ENCODE data around the gene SMIM41. TPM values are rescaled to one million over a fixed set of nuclear protein-coding genes. Genes with fewer than 3 reads are reported as not detected.
"Not testable (repeated sequence)": the region's sequence is repeated elsewhere in the genome, so short reads cannot be mapped to it uniquely, and the experiment has no call there.

Gene SMIM41
- total RNA-seq, 1 experiment from 2014 or later, result not detected

DNA sequence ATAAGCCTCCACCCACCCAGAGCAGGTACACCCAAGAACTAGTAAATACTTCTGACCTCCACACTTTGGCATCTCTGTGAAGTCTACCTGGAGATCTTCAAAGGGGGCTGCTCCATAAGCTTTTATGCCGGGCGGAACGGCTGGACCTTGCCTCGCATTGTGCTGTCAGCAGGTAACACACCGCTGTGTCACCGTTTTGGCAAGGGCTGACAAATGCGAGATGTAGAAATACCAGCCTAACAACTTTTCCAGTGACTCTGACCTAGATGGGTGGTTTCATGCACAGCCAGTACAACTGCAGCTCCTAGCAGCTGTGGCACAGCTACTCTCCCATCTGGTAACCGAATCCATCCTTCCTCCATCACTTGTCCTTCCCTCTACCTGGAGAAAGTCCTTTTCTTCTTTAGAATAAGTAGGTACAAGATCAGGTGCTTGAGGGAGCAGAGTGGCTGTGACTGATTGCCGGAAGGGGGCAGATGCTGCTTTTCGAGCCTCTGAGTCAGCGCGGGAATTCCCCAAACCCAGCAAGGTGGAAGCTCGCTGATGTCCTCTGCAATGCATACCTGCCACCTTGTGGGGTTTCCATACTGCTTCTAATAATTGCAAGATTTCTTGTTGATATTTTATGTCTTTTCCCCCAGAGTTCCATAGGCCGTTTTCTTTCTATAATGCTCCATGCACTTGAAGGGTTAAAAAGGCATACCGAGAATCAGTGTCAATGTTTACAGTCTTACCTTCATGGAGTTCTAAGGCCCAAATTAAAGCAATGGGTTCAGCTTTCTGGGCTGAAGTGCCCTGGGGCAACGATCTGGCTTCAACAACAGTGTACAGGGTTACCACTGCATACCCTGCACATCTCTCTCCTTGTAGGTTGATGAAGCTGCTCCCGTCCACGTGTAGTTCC, 37.0 kb downstream of the SMIM41 start:
- POLR2A ChIA-PET (ENCODE audit: unreplicated experiment), result interaction anchor here (0.6 to 0.7 kb wide), 2 partner anchors 299 to 1607 kb away, joined by 3 read pairs; no protein-coding TSS in a partner anchor
- peak overlapping the region; percentile 43; the same call in 1 of the 2 replicates for H3K4me3 ChIP-seq
- H3K9me3 ChIP-seq (ENCODE audit: insufficient read depth, low read depth); BruUV-seq (replicated peaks); H4K20me1 ChIP-seq (ENCODE audit: insufficient read depth); H3K9me2 ChIP-seq (ENCODE audit: insufficient read depth); H3K27me3 ChIP-seq (ENCODE audit: insufficient read depth, low read depth); H3F3A ChIP-seq (ENCODE audit: insufficient read depth, low read depth); H3K36me3 ChIP-seq (ENCODE audit: low read depth); H3K79me2 ChIP-seq (ENCODE audit: low read depth): not testable (repeated sequence)
- H2AFZ ChIP-seq, result 0 out of 2 replicates have a peak overlapping the region, but pooled peaks have one; percentile 18
- TF ChIP-seq, protein P1, sequence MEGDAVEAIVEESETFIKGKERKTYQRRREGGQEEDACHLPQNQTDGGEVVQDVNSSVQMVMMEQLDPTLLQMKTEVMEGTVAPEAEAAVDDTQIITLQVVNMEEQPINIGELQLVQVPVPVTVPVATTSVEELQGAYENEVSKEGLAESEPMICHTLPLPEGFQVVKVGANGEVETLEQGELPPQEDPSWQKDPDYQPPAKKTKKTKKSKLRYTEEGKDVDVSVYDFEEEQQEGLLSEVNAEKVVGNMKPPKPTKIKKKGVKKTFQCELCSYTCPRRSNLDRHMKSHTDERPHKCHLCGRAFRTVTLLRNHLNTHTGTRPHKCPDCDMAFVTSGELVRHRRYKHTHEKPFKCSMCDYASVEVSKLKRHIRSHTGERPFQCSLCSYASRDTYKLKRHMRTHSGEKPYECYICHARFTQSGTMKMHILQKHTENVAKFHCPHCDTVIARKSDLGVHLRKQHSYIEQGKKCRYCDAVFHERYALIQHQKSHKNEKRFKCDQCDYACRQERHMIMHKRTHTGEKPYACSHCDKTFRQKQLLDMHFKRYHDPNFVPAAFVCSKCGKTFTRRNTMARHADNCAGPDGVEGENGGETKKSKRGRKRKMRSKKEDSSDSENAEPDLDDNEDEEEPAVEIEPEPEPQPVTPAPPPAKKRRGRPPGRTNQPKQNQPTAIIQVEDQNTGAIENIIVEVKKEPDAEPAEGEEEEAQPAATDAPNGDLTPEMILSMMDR (conservative IDR thresholded peaks at IDR 0.05), result peak; percentile 71
- peaks cover 28% of the 10 kb centered on the region for H3K4me1 ChIP-seq (replicated peaks; ENCODE audit: insufficient read depth)
- H3K27ac ChIP-seq, result peak overlapping the region; percentile 59
- DNase-seq, result peak; percentile 79 to 90
- intact Hi-C loops (cut with micrococcal nuclease; ENCODE audit: unreplicated experiment), result loop anchor here (1.0 kb wide), 2 partner anchors 33 to 91 kb away; no protein-coding TSS in a partner anchor
- peak overlapping the region; percentile 77 for H3K4me2 ChIP-seq
- CTCF ChIA-PET, result interaction anchor here (0.6 to 2.5 kb wide), 8 partner anchors 58 to 1903 kb away, joined by 3 to 25 read pairs (median 4); no protein-coding TSS in a partner anchor

DNA sequence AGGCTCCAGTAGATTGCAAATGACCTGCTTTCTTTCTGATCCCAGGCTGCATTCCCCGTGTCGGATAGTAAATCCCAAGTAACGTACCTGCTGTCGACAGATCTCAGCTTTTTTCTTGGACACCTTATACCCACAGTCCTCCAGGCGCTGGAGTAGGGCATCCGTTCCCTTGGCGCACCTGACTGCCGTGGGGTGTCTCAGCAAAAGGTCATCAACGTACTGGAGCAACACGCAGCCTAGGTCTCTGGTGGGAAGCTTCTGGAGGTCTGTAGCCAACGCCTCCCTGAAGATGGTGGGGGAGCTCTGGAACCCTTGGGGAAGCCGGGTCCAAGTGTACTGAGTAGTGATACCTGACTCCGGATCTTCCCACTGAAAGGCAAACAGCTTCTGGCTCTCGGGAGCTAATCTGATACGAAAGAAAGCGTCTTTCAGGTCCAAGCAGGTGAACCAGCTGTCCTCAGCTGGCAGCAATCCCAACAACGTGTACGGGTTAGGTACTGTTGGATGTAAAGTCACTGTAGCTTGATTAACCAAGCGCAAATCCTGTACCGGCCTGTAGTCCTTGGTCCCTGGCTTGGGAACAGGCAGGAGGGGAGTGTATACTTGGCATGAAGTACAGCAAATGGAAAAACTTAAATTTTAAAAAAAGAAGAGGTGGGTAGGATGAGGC, 38.4 kb downstream of the SMIM41 start:
- H3K9me2 ChIP-seq (ENCODE audit: insufficient read depth); H3K4me2 ChIP-seq; H2AFZ ChIP-seq; POLR2A ChIA-PET (ENCODE audit: unreplicated experiment); intact Hi-C loops (cut with micrococcal nuclease; ENCODE audit: unreplicated experiment); H4K20me1 ChIP-seq (ENCODE audit: insufficient read depth); BruUV-seq (replicated peaks); H3F3A ChIP-seq (ENCODE audit: insufficient read depth, low read depth); H3K9me3 ChIP-seq (ENCODE audit: insufficient read depth, low read depth); H3K4me3 ChIP-seq; H3K27ac ChIP-seq; H3K27me3 ChIP-seq (ENCODE audit: insufficient read depth, low read depth); H3K36me3 ChIP-seq (ENCODE audit: low read depth); DNase-seq; H3K79me2 ChIP-seq (ENCODE audit: low read depth): not testable (repeated sequence)
- CTCF ChIA-PET, result interaction anchor here (2.5 kb wide), 1 partner anchor 92 kb away, joined by 25 read pairs; no protein-coding TSS in a partner anchor
- H3K4me1 ChIP-seq (replicated peaks; ENCODE audit: insufficient read depth), result peaks cover 28% of the 10 kb centered on the region

- H3K79me2 ChIP-seq (ENCODE audit: low read depth), result no peaks in the 10 kb centered on the region
- H3K27ac ChIP-seq, result no peak overlapping the region
- DNase-seq, result peak in 1 of 2 experiments; percentile 29
- H4K20me1 ChIP-seq (ENCODE audit: insufficient read depth), result no peaks in the 10 kb centered on the region
- intact Hi-C loops (cut with micrococcal nuclease; ENCODE audit: unreplicated experiment), result loop anchor here (5.0 kb wide), 1 partner anchor 117 kb away; no protein-coding TSS in a partner anchor
- H3K4me2 ChIP-seq, result no peak overlapping the region
- CTCF ChIA-PET, result interaction anchor here (0.6 to 1.2 kb wide), 5 partner anchors 54 to 457 kb away, joined by 3 to 9 read pairs (median 3); no protein-coding TSS in a partner anchor
- no TSS peak for BruUV-seq (replicated peaks)
- POLR2A ChIA-PET (ENCODE audit: unreplicated experiment), result no interaction called here
- peaks cover 28% of the 10 kb centered on the region for H3K4me1 ChIP-seq (replicated peaks; ENCODE audit: insufficient read depth)
- H3F3A ChIP-seq (ENCODE audit: insufficient read depth, low read depth), result peaks cover 8% of the 10 kb centered on the region
- H3K9me3 ChIP-seq (ENCODE audit: insufficient read depth, low read depth), result no peaks in the 10 kb centered on the region
- H3K27me3 ChIP-seq (ENCODE audit: insufficient read depth, low read depth), result no peaks in the 10 kb centered on the region
- H2AFZ ChIP-seq, result no peak overlapping the region
- H3K36me3 ChIP-seq (ENCODE audit: low read depth), result no peaks in the 10 kb centered on the region
- TF ChIP-seq EZH2 (IDR thresholded peaks at IDR 0.05; ENCODE audit: low read depth), result no peak
- TF ChIP-seq, protein P1 (conservative IDR thresholded peaks at IDR 0.05), result peak; percentile 62
- no peak overlapping the region for H3K4me3 ChIP-seq
- H3K9me2 ChIP-seq (ENCODE audit: insufficient read depth), result no peaks in the 10 kb centered on the region
Measured at GRCh38 chr12:52119398-52120254, 40.1 kb downstream of the SMIM41 start.
